IMR-90 (cell line): ENCODE data around the gene GPC5. TPM values are rescaled to one million over a fixed set of nuclear protein-coding genes. Genes with fewer than 3 reads are reported as not detected.
"Not testable (repeated sequence)": the region's sequence is repeated elsewhere in the genome, so short reads cannot be mapped to it uniquely, and the experiment has no call there.

ENCODE experiments used
- ATAC-seq: fragments of 200-7000 bp; cut with Tn5 transposase; 2 replicates; pipeline ENCODE4 v1.9.1; 2020; ENCODE audit warnings: low read depth, mild to moderate bottlenecking, moderate library complexity
- BruUV-seq: library from RNA; stranded (reverse); fragments of 400-500 nt; replicated peaks from 2 replicates; lab custom pipeline; 2021; lab: Mats Ljungman, UMichigan
- CTCF ChIA-PET: fragments of 300-600 bp; formaldehyde crosslinking; extraction: SDS; loops from one replicate; lab custom pipeline; 2021; ENCODE audit warnings: antibody characterized with exemption; lab: Yijun Ruan, JAX
- POLR2A ChIA-PET: fragments of 300-600 bp; sonication (Branson Sonifier 250); formaldehyde crosslinking; loops from one replicate; lab custom pipeline; 2022; ENCODE audit warnings: antibody characterized with exemption; ENCODE audit not compliant: unreplicated experiment; lab: Charles Lee
- DNase-seq: peaks from one replicate; pipeline ENCODE4 v3.0.0; 2013
- H2AFZ ChIP-seq: replicated peaks from 2 replicates; pipeline ENCODE3; 2013; ENCODE audit warnings: low read length, mild to moderate bottlenecking; ENCODE audit not compliant: poor library complexity
- H2AK5ac ChIP-seq: 2 replicates; pipeline ENCODE4 v1.6.1; 2013; ENCODE audit warnings: low read depth, low read length, inconsistent platforms
- H2AK9ac ChIP-seq: replicated peaks from 2 replicates; pipeline ENCODE3; 2013; ENCODE audit warnings: mild to moderate bottlenecking, low read depth, low read length, moderate library complexity; ENCODE audit not compliant: poor library complexity
- H2BK120ac ChIP-seq: 2 replicates; pipeline ENCODE4 v1.6.1; 2013; ENCODE audit warnings: low read depth, low read length, inconsistent platforms
- H2BK15ac ChIP-seq: 3 replicates; pipeline ENCODE4 v1.6.1; 2013; ENCODE audit warnings: low read depth, low read length, inconsistent platforms
- H2BK20ac ChIP-seq: 2 replicates; pipeline ENCODE4 v1.6.1; 2013; ENCODE audit warnings: low read depth, mild to moderate bottlenecking, inconsistent platforms, low read length, moderate library complexity
- H2BK5ac ChIP-seq: 2 replicates; pipeline ENCODE4 v1.6.1; 2013; ENCODE audit warnings: mild to moderate bottlenecking, low read depth, low read length, inconsistent platforms; ENCODE audit not compliant: poor library complexity, severe bottlenecking
- H3K14ac ChIP-seq: replicated peaks from 2 replicates; pipeline ENCODE4 v1.6.1; 2013; ENCODE audit warnings: low read depth, low read length, inconsistent platforms
- H3K18ac ChIP-seq: 2 replicates; pipeline ENCODE4 v1.6.1; 2013; ENCODE audit warnings: low read depth, low read length, control low read depth
- H3K23ac ChIP-seq: 2 replicates; pipeline ENCODE4 v1.6.1; 2013; ENCODE audit warnings: low read depth, low read length, inconsistent platforms
- H3K27ac ChIP-seq: 2 replicates; pipeline ENCODE4 v1.5.1; 2013; ENCODE audit warnings: mild to moderate bottlenecking, control low read depth, low read length; ENCODE audit not compliant: insufficient read depth
- H3K27me3 ChIP-seq: 2 replicates; pipeline ENCODE4 v1.6.1; 2013; ENCODE audit warnings: low read length; ENCODE audit not compliant: control insufficient read depth, insufficient read depth
- H3K36me3 ChIP-seq: 2 replicates; pipeline ENCODE4 v1.6.1; 2013; ENCODE audit warnings: low read length, mixed read lengths; ENCODE audit not compliant: control insufficient read depth, insufficient read depth
- H3K4ac ChIP-seq: 2 replicates; pipeline ENCODE4 v1.6.1; 2013; ENCODE audit warnings: low read depth, low read length, inconsistent platforms
- H3K4me1 ChIP-seq: 2 replicates; pipeline ENCODE4 v1.6.1; 2013; ENCODE audit warnings: low read length, mixed read lengths; ENCODE audit not compliant: control insufficient read depth, insufficient read depth
- H3K4me2 ChIP-seq: 2 replicates; pipeline ENCODE4 v1.6.1; 2013; ENCODE audit warnings: low read depth, mild to moderate bottlenecking, control low read depth, low read length, moderate library complexity
- H3K4me3 ChIP-seq: 2 replicates; pipeline ENCODE4 v1.5.1; 2013; ENCODE audit warnings: low read depth, mild to moderate bottlenecking, control low read depth, low read length, moderate library complexity; ENCODE audit not compliant: insufficient read depth
- H3K56ac ChIP-seq: 2 replicates; pipeline ENCODE4 v1.6.1; 2013; ENCODE audit warnings: low read length, inconsistent platforms; ENCODE audit not compliant: insufficient read depth; ENCODE audit errors: extremely low read depth
- H3K79me1 ChIP-seq, 2 experiments: 2 replicates each; pipeline ENCODE4 v1.6.1; 2013; ENCODE audit warnings: low read length in 2 of 2, inconsistent platforms in 1 of 2, low read depth in 1 of 2
- H3K9ac ChIP-seq: 2 replicates; pipeline ENCODE4 v1.6.1; 2013; ENCODE audit warnings: low read depth, low read length, control low read depth
- H3K9me1 ChIP-seq: 2 replicates; pipeline ENCODE4 v1.6.1; 2013; ENCODE audit warnings: low read length, inconsistent platforms; ENCODE audit not compliant: insufficient read depth
- H3K9me3 ChIP-seq: 2 replicates; pipeline ENCODE4 v1.6.1; 2013; ENCODE audit warnings: low read length; ENCODE audit not compliant: control insufficient read depth, insufficient read depth
- H4K20me1 ChIP-seq: 2 replicates; pipeline ENCODE4 v1.6.1; 2013; ENCODE audit warnings: low read length, inconsistent platforms; ENCODE audit not compliant: insufficient read depth
- H4K5ac ChIP-seq: 2 replicates; pipeline ENCODE4 v1.6.1; 2013; ENCODE audit warnings: mild to moderate bottlenecking, low read depth, low read length, control low read depth
- H4K8ac ChIP-seq, 2 experiments: 2 replicates each; pipeline ENCODE4 v1.6.1; 2013; ENCODE audit warnings: low read depth in 2 of 2, low read length in 2 of 2, control low read depth in 1 of 2, inconsistent platforms in 1 of 2
- H4K91ac ChIP-seq: 2 replicates; pipeline ENCODE4 v1.6.1; 2013; ENCODE audit warnings: low read depth, low read length, inconsistent platforms; ENCODE audit not compliant: insufficient read depth
- CEBPB ChIP-seq: IDR thresholded peaks from 2 replicates; pipeline ENCODE4 v1.6.1; 2012; ENCODE audit warnings: low read depth, low read length, improper control_type of control experiment
- RCOR1 ChIP-seq: IDR thresholded peaks from 2 replicates; pipeline ENCODE4 v1.6.1; 2012; ENCODE audit warnings: mild to moderate bottlenecking, low read length, improper control_type of control experiment; ENCODE audit not compliant: insufficient replicate concordance
- WGBS, 2 experiments: methylation state at CpG; one replicate each; pipeline versions ENCODE4 v1.1.5 to v1.1.7; 2013; ENCODE audit warnings: missing lambda C conversion rate in 2 of 2; ENCODE audit not compliant: insufficient read length in 1 of 2; ENCODE audit errors: extremely low coverage in 2 of 2; 5-methylcytosine and 5-hydroxymethylcytosine counted together
- dilution Hi-C: fragments of 300-500 bp; cut with HindIII; formaldehyde crosslinking; loops from one replicate; pipeline ENCODE4 v1.14.3; 2018; ENCODE audit warnings: low sequenced_read_pairs; ENCODE audit not compliant: unreplicated experiment
- in situ Hi-C: fragments of 300-500 bp; cut with MboI; formaldehyde crosslinking; loops from 3 replicates; pipeline ENCODE4 v1.14.3; 2019; ENCODE audit warnings: low sequenced_read_pairs, inconsistent platforms, mixed read lengths
- intact Hi-C: fragments of 100-400 bp; cut with micrococcal nuclease; formaldehyde crosslinking; loops from 2 replicates; pipeline ENCODE4 v1.10.0; 2022
- polyA plus RNA-seq, 3 experiments: library from polyadenylated mRNA; depleted of rRNA; stranded (reverse); fragments of >200 nt; gene quantifications; 2 replicates each; pipeline ENCODE4 v1.2.3, GENCODE V29; 2012; ENCODE audit warnings: low replicate concordance in 1 of 3
- total RNA-seq: library from RNA; depleted of rRNA; stranded (reverse); fragments of >200 nt; gene quantifications from 2 replicates; pipeline ENCODE4 v1.2.3, GENCODE V29; 2012
- TF ChIP-seq, protein P1 (sequence below): fragments of 150-350 bp; IDR thresholded peaks from 2 replicates; pipeline ENCODE4 v1.6.1; 2017; ENCODE audit warnings: mild to moderate bottlenecking, antibody characterized with exemption, low read length, low read depth

Gene GPC5
- total and polyA plus RNA-seq, 2 of the 4 experiments (the other 2 are of a cell fraction), result 0.94 to 1.8 TPM

DNA sequence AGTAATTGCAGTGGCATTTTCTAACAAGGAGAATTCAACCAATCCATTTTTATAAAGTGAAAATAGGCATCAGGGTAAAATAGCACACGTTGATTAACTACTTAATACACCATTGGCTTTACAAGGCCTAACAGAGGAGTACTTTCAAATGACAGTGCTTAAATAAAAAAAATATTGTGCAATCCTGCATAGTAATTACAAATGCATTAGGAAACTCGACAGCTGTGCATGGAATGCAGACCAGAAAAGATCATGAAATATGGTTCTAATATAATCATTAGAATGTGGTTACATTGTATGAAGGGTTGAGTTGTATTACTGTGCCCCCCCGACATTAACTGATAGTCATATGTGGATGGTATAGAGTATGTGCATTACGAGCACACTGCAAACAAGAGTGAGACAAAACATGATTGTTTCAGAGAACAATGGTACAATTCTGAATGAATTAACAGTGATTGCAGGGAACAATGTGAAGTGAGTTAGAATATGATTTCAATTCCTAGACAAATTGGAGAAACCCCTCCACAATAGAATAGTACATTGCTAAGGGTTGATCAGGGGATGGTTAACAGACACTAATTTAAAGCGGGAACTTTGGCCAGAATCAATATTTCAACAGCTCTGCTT, 270.6 kb downstream of the GPC5 start:
- Histone ChIP-seq H2BK20ac (no peak overlapping the region), H3K4me2 (no peak overlapping the region), H2AK9ac (no peak overlapping the region), H2AK5ac (no peak overlapping the region), H3K9me3 (no peaks in the 10 kb centered on the region), H2BK5ac (no peak overlapping the region), H3K79me1 (no peaks in the 10 kb centered on the region), H2BK15ac (no peak overlapping the region), H4K20me1 (no peaks in the 10 kb centered on the region), H2AFZ (no peak overlapping the region), H3K27ac (no peak overlapping the region), H3K4ac (no peak overlapping the region), H4K8ac (no peak overlapping the region), H3K23ac (no peak overlapping the region), H3K18ac (no peak overlapping the region), H4K5ac (no peak overlapping the region), H4K91ac (no peak overlapping the region), H3K4me3 (no peak overlapping the region), H3K9me1 (no peaks in the 10 kb centered on the region), H3K27me3 (no peaks in the 10 kb centered on the region), H2BK120ac (no peak overlapping the region), H3K9ac (no peak overlapping the region), H3K4me1 (no peaks in the 10 kb centered on the region), H3K36me3 (no peaks in the 10 kb centered on the region), H3K56ac (no peak overlapping the region), H3K14ac (no peak overlapping the region)
- CTCF ChIA-PET, result no interaction called here
- WGBS, 2 experiments, result 61% methylated on average over 2 of the region's 5 CpGs; no CpG with 5 or more reads in 1 of the 2 experiments
- in situ Hi-C loops, result no loop called here
- intact Hi-C loops, result no loop called here
- dilution Hi-C loops, result no loop called here
- DNase-seq (no peak), ATAC-seq (no peak)
- POLR2A ChIA-PET, result no interaction called here
- no TSS peak for BruUV-seq
- TF ChIP-seq CEBPB (peak; percentile 63; the same call in 1 of the 2 replicates), RCOR1 (no peak)
- TF ChIP-seq, protein P1, sequence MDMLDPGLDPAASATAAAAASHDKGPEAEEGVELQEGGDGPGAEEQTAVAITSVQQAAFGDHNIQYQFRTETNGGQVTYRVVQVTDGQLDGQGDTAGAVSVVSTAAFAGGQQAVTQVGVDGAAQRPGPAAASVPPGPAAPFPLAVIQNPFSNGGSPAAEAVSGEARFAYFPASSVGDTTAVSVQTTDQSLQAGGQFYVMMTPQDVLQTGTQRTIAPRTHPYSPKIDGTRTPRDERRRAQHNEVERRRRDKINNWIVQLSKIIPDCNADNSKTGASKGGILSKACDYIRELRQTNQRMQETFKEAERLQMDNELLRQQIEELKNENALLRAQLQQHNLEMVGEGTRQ, result no peak

GRCh38 chr13:91674347-91674746, 275.9 kb downstream of the GPC5 start:
- H3K4me3 ChIP-seq, H2BK120ac ChIP-seq, H3K4ac ChIP-seq, BruUV-seq, H3K27me3 ChIP-seq, H3K18ac ChIP-seq, H4K8ac ChIP-seq, H4K5ac ChIP-seq, H3K9me1 ChIP-seq, dilution Hi-C loops, H3K56ac ChIP-seq, ATAC-seq, POLR2A ChIA-PET, H3K79me1 ChIP-seq, H3K4me1 ChIP-seq, H3K36me3 ChIP-seq, H4K91ac ChIP-seq, H2BK20ac ChIP-seq, H3K4me2 ChIP-seq, H3K27ac ChIP-seq, in situ Hi-C loops, DNase-seq, intact Hi-C loops, H3K14ac ChIP-seq, H2BK15ac ChIP-seq, H2AFZ ChIP-seq, H3K9me3 ChIP-seq, H3K23ac ChIP-seq, H3K9ac ChIP-seq, CTCF ChIA-PET, H2BK5ac ChIP-seq, H2AK9ac ChIP-seq, H4K20me1 ChIP-seq, H2AK5ac ChIP-seq: not testable (repeated sequence)
- WGBS, 2 experiments, result no CpG with 5 or more reads among the region's 15 CpGs
